ENCODE measurements around the gene ZDHHC6.

DNA sequence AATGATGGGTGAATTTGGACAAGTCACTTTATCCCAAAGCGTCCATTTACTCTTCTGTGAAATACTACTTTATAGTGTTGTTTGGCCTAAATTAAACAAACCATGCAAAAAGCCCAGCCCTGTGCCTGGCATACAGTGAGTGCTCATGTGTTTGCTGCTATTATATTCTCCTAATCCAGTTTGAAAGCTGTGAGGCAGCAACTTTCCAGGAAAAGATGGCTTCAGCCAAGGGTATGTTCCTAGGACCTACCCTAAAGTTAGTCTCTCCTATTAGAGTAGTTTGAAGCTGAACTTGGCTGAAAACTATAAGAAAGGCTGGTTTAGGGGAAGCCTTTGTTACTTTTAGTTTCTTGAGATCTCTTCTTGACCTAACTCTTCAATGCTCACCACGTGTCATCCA is 52.9 kb downstream of the ZDHHC6 start:
- TF ChIP-seq, protein P1, sequence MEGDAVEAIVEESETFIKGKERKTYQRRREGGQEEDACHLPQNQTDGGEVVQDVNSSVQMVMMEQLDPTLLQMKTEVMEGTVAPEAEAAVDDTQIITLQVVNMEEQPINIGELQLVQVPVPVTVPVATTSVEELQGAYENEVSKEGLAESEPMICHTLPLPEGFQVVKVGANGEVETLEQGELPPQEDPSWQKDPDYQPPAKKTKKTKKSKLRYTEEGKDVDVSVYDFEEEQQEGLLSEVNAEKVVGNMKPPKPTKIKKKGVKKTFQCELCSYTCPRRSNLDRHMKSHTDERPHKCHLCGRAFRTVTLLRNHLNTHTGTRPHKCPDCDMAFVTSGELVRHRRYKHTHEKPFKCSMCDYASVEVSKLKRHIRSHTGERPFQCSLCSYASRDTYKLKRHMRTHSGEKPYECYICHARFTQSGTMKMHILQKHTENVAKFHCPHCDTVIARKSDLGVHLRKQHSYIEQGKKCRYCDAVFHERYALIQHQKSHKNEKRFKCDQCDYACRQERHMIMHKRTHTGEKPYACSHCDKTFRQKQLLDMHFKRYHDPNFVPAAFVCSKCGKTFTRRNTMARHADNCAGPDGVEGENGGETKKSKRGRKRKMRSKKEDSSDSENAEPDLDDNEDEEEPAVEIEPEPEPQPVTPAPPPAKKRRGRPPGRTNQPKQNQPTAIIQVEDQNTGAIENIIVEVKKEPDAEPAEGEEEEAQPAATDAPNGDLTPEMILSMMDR (IDR thresholded peaks at IDR 0.05) = no peak
- TF ChIP-seq POLR2A (IDR thresholded peaks at IDR 0.05) = no peak
